Limb (tissue), 2 donors: ENCODE data around the gene PPP6R1.

Source experiments
- DNase-seq, 2 donors: peaks; one replicate each; pipeline ENCODE4 v3.0.0-alpha.2; 2016; ENCODE audit errors: extremely low spot score in 2 of 2

PPP6R1 gene

GRCh38 chr19:55283548-55284377, 24.9 kb upstream of the PPP6R1 start, which contains the start of gene BRSK1:
Gene BRSK1, plus strand, starts transcription at chr19:55283997. Its CDS starts 446 bp downstream, at chr19:55284443.
- peak; percentile 59 to 94 for DNase-seq

- peak; percentile 95 to 96 for DNase-seq
These were observed 21.2 kb upstream of the PPP6R1 start, which contains the start of gene HSPBP1 for GRCh38 chr19:55279770-55280643. Gene HSPBP1, minus strand, starts transcription at chr19:55280110. Its CDS starts 502 bp downstream, at chr19:55279608.

GRCh38 chr19:55279340-55279739, 20.5 kb upstream of the PPP6R1 start:
- DNase-seq: no peak

- DNase-seq: no peak
These were observed 19.7 kb upstream of the PPP6R1 start for GRCh38 chr19:55278391-55279135.

- DNase-seq: no peak
These were observed 18.7 kb upstream of the PPP6R1 start for GRCh38 chr19:55277494-55277893.

- DNase-seq: no peak
These were observed 18.1 kb upstream of the PPP6R1 start for GRCh38 chr19:55276720-55277430.

- no peak for DNase-seq
These were observed 17.3 kb upstream of the PPP6R1 start for GRCh38 chr19:55275851-55276719.

- no peak for DNase-seq
These were observed 15.3 kb upstream of the PPP6R1 start for GRCh38 chr19:55273978-55274707.

GRCh38 chr19:55272142-55272541, 13.3 kb upstream of the PPP6R1 start:
- no peak for DNase-seq

- DNase-seq: no peak
These were observed 11.5 kb upstream of the PPP6R1 start for GRCh38 chr19:55270172-55270942.

GRCh38 chr19:55269299-55269698, 10.5 kb upstream of the PPP6R1 start:
- DNase-seq: no peak

- DNase-seq: no peak
These were observed 8.0 kb upstream of the PPP6R1 start for GRCh38 chr19:55266840-55267239.

GRCh38 chr19:55266404-55266803, 7.6 kb upstream of the PPP6R1 start:
- DNase-seq: no peak

- no peak for DNase-seq
These were observed 7.0 kb upstream of the PPP6R1 start for GRCh38 chr19:55265723-55266386.

GRCh38 chr19:55265173-55265572, 6.4 kb upstream of the PPP6R1 start:
- DNase-seq: no peak

GRCh38 chr19:55264531-55264930, 5.7 kb upstream of the PPP6R1 start:
- no peak for DNase-seq

GRCh38 chr19:55262359-55262758, 3.5 kb upstream of the PPP6R1 start:
- no peak for DNase-seq

GRCh38 chr19:55261671-55262126, 2.9 kb upstream of the PPP6R1 start:
- DNase-seq: no peak
